ENCODE data around the gene YKT6.

Gene YKT6

GRCh38 chr7:44224080-44224973 is 23.5 kb downstream of the YKT6 start:
- Histone ChIP-seq H3K79me2 (no peaks in the 10 kb centered on the region), H3K36me3 (ENCODE audit: control insufficient read depth, insufficient read depth, low read length) (no peaks in the 10 kb centered on the region), H3K4me3 (ENCODE audit: low read depth, low read length) (no peak overlapping the region), H2AFZ (no peak overlapping the region), H3K9me3 (ENCODE audit: control insufficient read depth, low read length) (no peaks in the 10 kb centered on the region), H3K27ac (no peak overlapping the region), H3K4me1 (no peaks in the 10 kb centered on the region), H3K27me3 (ENCODE audit: control insufficient read depth, insufficient read depth, low read length) (no peaks in the 10 kb centered on the region), H3K4me2 (ENCODE audit: low read length) (no peak overlapping the region), H3K9ac (no peak overlapping the region)
- TF ChIP-seq CTCF (IDR thresholded peaks at IDR 0.05) = no peak

DNA sequence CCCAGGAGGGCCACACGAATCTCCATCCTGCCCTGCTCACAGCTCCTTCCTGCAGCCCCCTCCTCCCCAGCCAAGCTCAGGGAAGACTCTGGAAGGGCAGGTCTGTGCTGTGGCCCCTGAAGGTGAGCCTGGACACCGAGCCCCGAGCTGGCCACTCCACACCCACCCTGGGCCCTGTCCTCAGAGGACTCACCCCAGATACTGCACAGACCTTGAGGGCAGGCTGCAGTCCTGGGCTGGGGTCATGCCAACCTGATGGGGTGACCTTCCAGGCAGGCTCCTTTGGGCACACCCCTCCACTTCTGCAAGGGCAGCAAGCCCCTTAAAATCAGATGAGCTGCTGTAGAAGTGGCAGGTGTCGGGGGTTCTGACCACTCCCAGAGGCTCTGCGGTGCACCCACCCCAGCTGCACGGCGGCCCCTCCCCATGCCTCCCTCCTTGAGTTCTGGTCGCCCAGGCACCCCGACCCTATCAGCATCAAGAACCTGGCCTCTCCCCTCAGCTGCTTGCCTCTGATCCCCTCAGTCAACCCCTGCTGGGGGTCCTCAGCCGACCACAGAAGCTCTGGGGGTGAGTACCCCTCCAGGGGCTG is 24.3 kb downstream of the YKT6 start:
- H3K27me3 ChIP-seq (ENCODE audit: control insufficient read depth, insufficient read depth, low read length) = no peaks in the 10 kb centered on the region
- no peak overlapping the region for H3K27ac ChIP-seq
- no peak overlapping the region for H3K9ac ChIP-seq
- no peaks in the 10 kb centered on the region for H3K9me3 ChIP-seq (ENCODE audit: control insufficient read depth, low read length)
- H2AFZ ChIP-seq = no peak overlapping the region
- no peaks in the 10 kb centered on the region for H3K36me3 ChIP-seq (ENCODE audit: control insufficient read depth, insufficient read depth, low read length)
- H3K4me1 ChIP-seq = no peaks in the 10 kb centered on the region
- no peaks in the 10 kb centered on the region for H3K79me2 ChIP-seq
- no peak for TF ChIP-seq CTCF (IDR thresholded peaks at IDR 0.05)
- no peak overlapping the region for H3K4me3 ChIP-seq (ENCODE audit: low read depth, low read length)
- H3K4me2 ChIP-seq (ENCODE audit: low read length) = no peak overlapping the region

DNA sequence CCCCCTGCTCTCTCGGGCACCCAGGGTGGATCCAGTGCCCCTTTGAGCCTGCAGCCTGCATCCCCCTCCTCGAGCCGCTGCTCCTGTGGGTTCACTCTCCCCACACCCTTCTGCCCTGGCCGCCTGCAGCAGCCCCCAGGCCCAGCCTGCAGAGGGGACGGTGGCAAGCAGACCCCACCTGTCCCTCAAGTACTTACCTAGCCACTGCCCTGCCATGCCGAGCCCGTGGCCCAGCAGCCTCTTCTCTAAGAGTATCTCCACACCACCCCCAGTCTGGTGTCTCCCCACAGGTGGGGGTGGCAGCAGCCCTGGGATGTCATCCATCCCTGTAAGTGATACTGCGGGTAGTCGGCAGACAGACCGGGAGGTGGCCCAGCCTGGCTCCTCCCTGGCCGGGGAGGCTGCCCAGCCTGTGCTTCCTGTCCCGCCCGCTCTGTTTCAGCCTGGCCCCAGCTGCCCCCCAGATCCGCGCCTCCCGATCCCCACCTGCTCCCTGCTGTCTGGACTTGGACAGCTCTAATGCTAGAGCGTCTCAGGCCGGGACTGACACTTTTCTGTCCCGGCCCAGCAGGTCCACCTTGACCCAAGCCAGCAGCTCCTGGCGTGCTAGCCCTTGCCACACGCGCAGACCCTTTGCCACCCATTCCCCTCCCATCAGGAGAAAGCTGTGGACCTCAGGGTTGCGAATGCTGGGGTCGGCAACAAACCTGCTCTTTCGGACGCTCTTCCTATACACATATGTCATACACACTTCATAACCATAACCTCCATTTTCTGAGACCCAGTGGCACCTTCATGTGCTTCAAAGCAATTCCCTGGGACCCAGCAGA is 25.0 kb downstream of the YKT6 start:
- H2AFZ ChIP-seq = no peak overlapping the region
- no peaks in the 10 kb centered on the region for H3K36me3 ChIP-seq (ENCODE audit: control insufficient read depth, insufficient read depth, low read length)
- H3K4me1 ChIP-seq = no peaks in the 10 kb centered on the region
- TF ChIP-seq CTCF (IDR thresholded peaks at IDR 0.05) = no peak
- H3K9me3 ChIP-seq (ENCODE audit: control insufficient read depth, low read length) = no peaks in the 10 kb centered on the region
- H3K4me2 ChIP-seq (ENCODE audit: low read length) = no peak overlapping the region
- no peaks in the 10 kb centered on the region for H3K79me2 ChIP-seq
- H3K9ac ChIP-seq = no peak overlapping the region
- no peaks in the 10 kb centered on the region for H3K27me3 ChIP-seq (ENCODE audit: control insufficient read depth, insufficient read depth, low read length)
- H3K27ac ChIP-seq = no peak overlapping the region
- H3K4me3 ChIP-seq (ENCODE audit: low read depth, low read length) = no peak overlapping the region

GRCh38 chr7:44226396-44226753 is 25.6 kb downstream of the YKT6 start:
- no peak overlapping the region for H3K27ac ChIP-seq
- no peak overlapping the region for H2AFZ ChIP-seq
- no peak for TF ChIP-seq CTCF (IDR thresholded peaks at IDR 0.05)
- no peak overlapping the region for H3K4me2 ChIP-seq (ENCODE audit: low read length)
- no peak overlapping the region for H3K9ac ChIP-seq
- no peaks in the 10 kb centered on the region for H3K4me1 ChIP-seq
- H3K36me3 ChIP-seq (ENCODE audit: control insufficient read depth, insufficient read depth, low read length) = no peaks in the 10 kb centered on the region
- H3K9me3 ChIP-seq (ENCODE audit: control insufficient read depth, low read length) = no peaks in the 10 kb centered on the region
- H3K4me3 ChIP-seq (ENCODE audit: low read depth, low read length) = no peak overlapping the region
- H3K27me3 ChIP-seq (ENCODE audit: control insufficient read depth, insufficient read depth, low read length) = no peaks in the 10 kb centered on the region
- H3K79me2 ChIP-seq = no peaks in the 10 kb centered on the region
